IMR-90 (cell line): ENCODE results near the gene LSMEM2. TPM values are rescaled to one million over a fixed set of nuclear protein-coding genes. Genes with fewer than 3 reads are reported as not detected.

Experiments
- ATAC-seq: fragments of 200-7000 bp; cut with Tn5 transposase; 2 replicates; pipeline ENCODE4 v1.9.1; 2020; ENCODE audit warnings: low read depth, mild to moderate bottlenecking, moderate library complexity
- BruUV-seq: library from RNA; stranded (reverse); fragments of 400-500 nt; replicated peaks from 2 replicates; lab custom pipeline; 2021; lab: Mats Ljungman, UMichigan
- CTCF ChIA-PET: fragments of 300-600 bp; formaldehyde crosslinking; extraction: SDS; loops from one replicate; lab custom pipeline; 2021; ENCODE audit warnings: antibody characterized with exemption; lab: Yijun Ruan, JAX
- POLR2A ChIA-PET: fragments of 300-600 bp; sonication (Branson Sonifier 250); formaldehyde crosslinking; loops from one replicate; lab custom pipeline; 2022; ENCODE audit warnings: antibody characterized with exemption; ENCODE audit not compliant: unreplicated experiment; lab: Charles Lee
- DNase-seq: peaks from one replicate; pipeline ENCODE4 v3.0.0; 2013
- H2AFZ ChIP-seq: replicated peaks from 2 replicates; pipeline ENCODE3; 2013; ENCODE audit warnings: low read length, mild to moderate bottlenecking; ENCODE audit not compliant: poor library complexity
- H2AK5ac ChIP-seq: 2 replicates; pipeline ENCODE4 v1.6.1; 2013; ENCODE audit warnings: low read depth, low read length, inconsistent platforms
- H2AK9ac ChIP-seq: replicated peaks from 2 replicates; pipeline ENCODE3; 2013; ENCODE audit warnings: mild to moderate bottlenecking, low read depth, low read length, moderate library complexity; ENCODE audit not compliant: poor library complexity
- H2BK120ac ChIP-seq: 2 replicates; pipeline ENCODE4 v1.6.1; 2013; ENCODE audit warnings: low read depth, low read length, inconsistent platforms
- H2BK15ac ChIP-seq: 3 replicates; pipeline ENCODE4 v1.6.1; 2013; ENCODE audit warnings: low read depth, low read length, inconsistent platforms
- H2BK20ac ChIP-seq: 2 replicates; pipeline ENCODE4 v1.6.1; 2013; ENCODE audit warnings: low read depth, mild to moderate bottlenecking, inconsistent platforms, low read length, moderate library complexity
- H2BK5ac ChIP-seq: 2 replicates; pipeline ENCODE4 v1.6.1; 2013; ENCODE audit warnings: mild to moderate bottlenecking, low read depth, low read length, inconsistent platforms; ENCODE audit not compliant: poor library complexity, severe bottlenecking
- H3K14ac ChIP-seq: replicated peaks from 2 replicates; pipeline ENCODE4 v1.6.1; 2013; ENCODE audit warnings: low read depth, low read length, inconsistent platforms
- H3K18ac ChIP-seq: 2 replicates; pipeline ENCODE4 v1.6.1; 2013; ENCODE audit warnings: low read depth, low read length, control low read depth
- H3K23ac ChIP-seq: 2 replicates; pipeline ENCODE4 v1.6.1; 2013; ENCODE audit warnings: low read depth, low read length, inconsistent platforms
- H3K27ac ChIP-seq: 2 replicates; pipeline ENCODE4 v1.5.1; 2013; ENCODE audit warnings: mild to moderate bottlenecking, control low read depth, low read length; ENCODE audit not compliant: insufficient read depth
- H3K27me3 ChIP-seq: 2 replicates; pipeline ENCODE4 v1.6.1; 2013; ENCODE audit warnings: low read length; ENCODE audit not compliant: control insufficient read depth, insufficient read depth
- H3K36me3 ChIP-seq: 2 replicates; pipeline ENCODE4 v1.6.1; 2013; ENCODE audit warnings: low read length, mixed read lengths; ENCODE audit not compliant: control insufficient read depth, insufficient read depth
- H3K4ac ChIP-seq: 2 replicates; pipeline ENCODE4 v1.6.1; 2013; ENCODE audit warnings: low read depth, low read length, inconsistent platforms
- H3K4me1 ChIP-seq: 2 replicates; pipeline ENCODE4 v1.6.1; 2013; ENCODE audit warnings: low read length, mixed read lengths; ENCODE audit not compliant: control insufficient read depth, insufficient read depth
- H3K4me2 ChIP-seq: 2 replicates; pipeline ENCODE4 v1.6.1; 2013; ENCODE audit warnings: low read depth, mild to moderate bottlenecking, control low read depth, low read length, moderate library complexity
- H3K4me3 ChIP-seq: 2 replicates; pipeline ENCODE4 v1.5.1; 2013; ENCODE audit warnings: low read depth, mild to moderate bottlenecking, control low read depth, low read length, moderate library complexity; ENCODE audit not compliant: insufficient read depth
- H3K56ac ChIP-seq: 2 replicates; pipeline ENCODE4 v1.6.1; 2013; ENCODE audit warnings: low read length, inconsistent platforms; ENCODE audit not compliant: insufficient read depth; ENCODE audit errors: extremely low read depth
- H3K79me1 ChIP-seq, 2 experiments: 2 replicates each; pipeline ENCODE4 v1.6.1; 2013; ENCODE audit warnings: low read length in 2 of 2, inconsistent platforms in 1 of 2, low read depth in 1 of 2
- H3K9ac ChIP-seq: 2 replicates; pipeline ENCODE4 v1.6.1; 2013; ENCODE audit warnings: low read depth, low read length, control low read depth
- H3K9me1 ChIP-seq: 2 replicates; pipeline ENCODE4 v1.6.1; 2013; ENCODE audit warnings: low read length, inconsistent platforms; ENCODE audit not compliant: insufficient read depth
- H3K9me3 ChIP-seq: 2 replicates; pipeline ENCODE4 v1.6.1; 2013; ENCODE audit warnings: low read length; ENCODE audit not compliant: control insufficient read depth, insufficient read depth
- H4K20me1 ChIP-seq: 2 replicates; pipeline ENCODE4 v1.6.1; 2013; ENCODE audit warnings: low read length, inconsistent platforms; ENCODE audit not compliant: insufficient read depth
- H4K5ac ChIP-seq: 2 replicates; pipeline ENCODE4 v1.6.1; 2013; ENCODE audit warnings: mild to moderate bottlenecking, low read depth, low read length, control low read depth
- H4K8ac ChIP-seq, 2 experiments: 2 replicates each; pipeline ENCODE4 v1.6.1; 2013; ENCODE audit warnings: low read depth in 2 of 2, low read length in 2 of 2, control low read depth in 1 of 2, inconsistent platforms in 1 of 2
- H4K91ac ChIP-seq: 2 replicates; pipeline ENCODE4 v1.6.1; 2013; ENCODE audit warnings: low read depth, low read length, inconsistent platforms; ENCODE audit not compliant: insufficient read depth
- BHLHE40 ChIP-seq: fragments of 150-350 bp; IDR thresholded peaks from 2 replicates; pipeline ENCODE4 v1.6.1; 2016; ENCODE audit warnings: mild to moderate bottlenecking, low read depth, low read length
- FOS ChIP-seq: fragments of 150-350 bp; IDR thresholded peaks from 2 replicates; pipeline ENCODE4 v1.6.1; 2016; ENCODE audit warnings: low read depth, low read length
- MAFK ChIP-seq: IDR thresholded peaks from 2 replicates; pipeline ENCODE4 v1.6.1; 2012; ENCODE audit warnings: low read depth, low read length, improper control_type of control experiment
- MXI1 ChIP-seq: IDR thresholded peaks from 2 replicates; pipeline ENCODE4 v1.6.1; 2012; ENCODE audit warnings: low read depth, mild to moderate bottlenecking, low read length, moderate library complexity, borderline replicate concordance
- RCOR1 ChIP-seq: IDR thresholded peaks from 2 replicates; pipeline ENCODE4 v1.6.1; 2012; ENCODE audit warnings: mild to moderate bottlenecking, low read length, improper control_type of control experiment; ENCODE audit not compliant: insufficient replicate concordance
- WGBS, 2 experiments: methylation state at CpG; one replicate each; pipeline versions ENCODE4 v1.1.5 to v1.1.7; 2013; ENCODE audit warnings: missing lambda C conversion rate in 2 of 2; ENCODE audit not compliant: insufficient read length in 1 of 2; ENCODE audit errors: extremely low coverage in 2 of 2; 5-methylcytosine and 5-hydroxymethylcytosine counted together
- dilution Hi-C: fragments of 300-500 bp; cut with HindIII; formaldehyde crosslinking; loops from one replicate; pipeline ENCODE4 v1.14.3; 2018; ENCODE audit warnings: low sequenced_read_pairs; ENCODE audit not compliant: unreplicated experiment
- in situ Hi-C: fragments of 300-500 bp; cut with MboI; formaldehyde crosslinking; loops from 3 replicates; pipeline ENCODE4 v1.14.3; 2019; ENCODE audit warnings: low sequenced_read_pairs, inconsistent platforms, mixed read lengths
- intact Hi-C: fragments of 100-400 bp; cut with micrococcal nuclease; formaldehyde crosslinking; loops from 2 replicates; pipeline ENCODE4 v1.10.0; 2022
- polyA plus RNA-seq, 3 experiments: library from polyadenylated mRNA; depleted of rRNA; stranded (reverse); fragments of >200 nt; gene quantifications; 2 replicates each; pipeline ENCODE4 v1.2.3, GENCODE V29; 2012; ENCODE audit warnings: low replicate concordance in 1 of 3
- total RNA-seq: library from RNA; depleted of rRNA; stranded (reverse); fragments of >200 nt; gene quantifications from 2 replicates; pipeline ENCODE4 v1.2.3, GENCODE V29; 2012
- TF ChIP-seq, protein P1 (sequence below): fragments of 150-350 bp; IDR thresholded peaks from 2 replicates; pipeline ENCODE4 v1.6.1; 2017; ENCODE audit warnings: mild to moderate bottlenecking, antibody characterized with exemption, low read length, low read depth
- TF ChIP-seq, protein P2 (sequence below): conservative IDR thresholded peaks from 2 replicates; pipeline ENCODE4 v1.5.1; 2012; ENCODE audit warnings: mild to moderate bottlenecking, low read depth, low read length, improper control_type of control experiment

LSMEM2 gene
- total and polyA plus RNA-seq, 2 of the 4 experiments (the other 2 are of a cell fraction), result under 0.01 TPM; not detected in 1

DNA sequence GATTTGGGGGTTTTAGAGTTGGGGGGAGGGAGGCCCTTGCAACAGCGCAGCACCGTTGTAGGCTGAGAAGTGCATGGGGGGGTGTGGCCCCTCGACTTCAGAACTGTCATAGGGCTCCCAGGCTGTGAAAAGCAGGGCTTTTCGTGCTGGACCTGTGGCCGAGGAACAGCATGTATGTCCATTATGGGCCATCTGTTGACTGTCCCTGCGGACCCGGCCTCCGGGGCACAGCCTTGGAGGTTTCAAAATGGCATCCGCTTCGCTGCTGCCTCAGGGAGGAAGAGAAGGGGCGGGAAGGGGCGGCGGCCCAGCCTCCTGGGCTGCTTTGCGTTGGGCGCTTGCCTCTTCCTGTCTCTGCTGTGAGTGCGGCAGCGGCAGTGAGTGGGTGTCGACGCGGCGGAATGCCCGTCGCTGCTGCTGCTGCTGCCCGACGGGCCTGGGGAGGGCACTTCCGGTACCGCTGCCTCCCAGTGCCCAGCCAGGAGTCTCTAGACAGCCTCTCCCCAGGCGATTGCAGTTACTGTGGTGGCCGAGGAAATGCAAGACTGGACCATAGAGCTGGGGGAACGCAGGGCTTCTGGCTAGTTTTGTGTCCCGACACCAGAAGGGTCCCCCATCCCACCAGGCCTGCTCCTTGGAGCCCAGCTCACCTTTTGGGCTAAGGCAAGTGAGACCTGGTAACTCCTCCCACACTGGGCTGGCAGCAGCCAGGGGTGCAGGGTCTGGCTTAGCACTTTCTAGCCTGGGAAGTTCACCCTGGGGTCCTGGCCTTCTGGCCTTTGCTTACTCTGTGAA lies 40.9 kb upstream of the LSMEM2 start:
- H3K27me3 ChIP-seq, result no peaks in the 10 kb centered on the region
- ATAC-seq (peak; percentile 42), DNase-seq (peak; percentile 82)
- peak overlapping the region; percentile 98 for H3K14ac ChIP-seq
- CTCF ChIA-PET, result interaction anchor here (0.6 to 1.6 kb wide), 3 partner anchors 9 to 112 kb away, joined by 3 read pairs; no protein-coding TSS in a partner anchor
- intact Hi-C loops (no loop called here), dilution Hi-C loops (no loop called here), in situ Hi-C loops (no loop called here)
- H2BK15ac ChIP-seq, result peak overlapping the region; percentile 61; the same call in 1 of the 3 replicates
- H3K4me1 ChIP-seq, result peaks cover 25% of the 10 kb centered on the region
- peak overlapping the region; percentile 92 for H4K5ac ChIP-seq
- peak overlapping the region; percentile 94 for H4K91ac ChIP-seq
- peak overlapping the region; percentile 98 for H3K4ac ChIP-seq
- peaks cover 9% of the 10 kb centered on the region; the same call in 1 of the 2 replicates for H3K36me3 ChIP-seq
- H3K4me3 ChIP-seq, result peak overlapping the region; percentile 82
- peak overlapping the region; percentile 99 for H2AK5ac ChIP-seq
- peaks cover 66% of the 10 kb centered on the region for H4K20me1 ChIP-seq
- peaks cover 0 to 50% of the 10 kb centered on the region in 2 experiments; a peak in 2 of 4 replicates for H3K79me1 ChIP-seq
- peak overlapping the region; percentile 90 for H2BK5ac ChIP-seq
- H3K9ac ChIP-seq, result peak overlapping the region; percentile 98
- H3K18ac ChIP-seq, result peak overlapping the region; percentile 37
- H2BK120ac ChIP-seq, result peak overlapping the region; percentile 76
- no TSS peak for BruUV-seq
- H3K56ac ChIP-seq, result peak overlapping the region; percentile 93
- TF ChIP-seq FOS (no peak), BHLHE40 (peak; percentile 22; the same call in 1 of the 2 replicates), MAFK (no peak), MXI1 (peak; percentile 87; the same call in 1 of the 2 replicates), RCOR1 (peak; percentile 27)
- TF ChIP-seq, protein P1, sequence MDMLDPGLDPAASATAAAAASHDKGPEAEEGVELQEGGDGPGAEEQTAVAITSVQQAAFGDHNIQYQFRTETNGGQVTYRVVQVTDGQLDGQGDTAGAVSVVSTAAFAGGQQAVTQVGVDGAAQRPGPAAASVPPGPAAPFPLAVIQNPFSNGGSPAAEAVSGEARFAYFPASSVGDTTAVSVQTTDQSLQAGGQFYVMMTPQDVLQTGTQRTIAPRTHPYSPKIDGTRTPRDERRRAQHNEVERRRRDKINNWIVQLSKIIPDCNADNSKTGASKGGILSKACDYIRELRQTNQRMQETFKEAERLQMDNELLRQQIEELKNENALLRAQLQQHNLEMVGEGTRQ, result no peak
- TF ChIP-seq, protein P2, sequence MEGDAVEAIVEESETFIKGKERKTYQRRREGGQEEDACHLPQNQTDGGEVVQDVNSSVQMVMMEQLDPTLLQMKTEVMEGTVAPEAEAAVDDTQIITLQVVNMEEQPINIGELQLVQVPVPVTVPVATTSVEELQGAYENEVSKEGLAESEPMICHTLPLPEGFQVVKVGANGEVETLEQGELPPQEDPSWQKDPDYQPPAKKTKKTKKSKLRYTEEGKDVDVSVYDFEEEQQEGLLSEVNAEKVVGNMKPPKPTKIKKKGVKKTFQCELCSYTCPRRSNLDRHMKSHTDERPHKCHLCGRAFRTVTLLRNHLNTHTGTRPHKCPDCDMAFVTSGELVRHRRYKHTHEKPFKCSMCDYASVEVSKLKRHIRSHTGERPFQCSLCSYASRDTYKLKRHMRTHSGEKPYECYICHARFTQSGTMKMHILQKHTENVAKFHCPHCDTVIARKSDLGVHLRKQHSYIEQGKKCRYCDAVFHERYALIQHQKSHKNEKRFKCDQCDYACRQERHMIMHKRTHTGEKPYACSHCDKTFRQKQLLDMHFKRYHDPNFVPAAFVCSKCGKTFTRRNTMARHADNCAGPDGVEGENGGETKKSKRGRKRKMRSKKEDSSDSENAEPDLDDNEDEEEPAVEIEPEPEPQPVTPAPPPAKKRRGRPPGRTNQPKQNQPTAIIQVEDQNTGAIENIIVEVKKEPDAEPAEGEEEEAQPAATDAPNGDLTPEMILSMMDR, result no peak
- peak overlapping the region; percentile 100 for H2AK9ac ChIP-seq
- H2BK20ac ChIP-seq, result no peak overlapping the region; the same call in none of the 2 replicates
- peak overlapping the region; percentile 88 for H2AFZ ChIP-seq
- POLR2A ChIA-PET, result interaction anchor here (0.6 kb wide), 1 partner anchor 27 kb away, joined by 6 read pairs; no protein-coding TSS in a partner anchor
- peak overlapping the region; percentile 97 for H3K4me2 ChIP-seq
- whole genome bisulfite sequencing, 2 experiments, result 1% methylated on average over 26 of the region's 31 CpGs; no CpG with 5 or more reads in 1 of the 2 experiments
- H3K9me3 ChIP-seq, result no peaks in the 10 kb centered on the region
- H3K27ac ChIP-seq, result peak overlapping the region; percentile 97
- H3K9me1 ChIP-seq, result peaks cover 10% of the 10 kb centered on the region
- H4K8ac ChIP-seq, result peak overlapping the region; percentile 59 to 94
- H3K23ac ChIP-seq, result peak overlapping the region; percentile 97
